ENCODE data around the gene PRAMEF1. TPM values are rescaled to one million over a fixed set of nuclear protein-coding genes. Genes with fewer than 3 reads are reported as not detected.
A peak's percentile ranks its signal among the peaks of the same experiment; 100 is the strongest.
"Not testable (repeated sequence)": the region's sequence is repeated elsewhere in the genome, so short reads cannot be mapped to it uniquely, and the experiment has no call there.

The PRAMEF1 gene, protein sequence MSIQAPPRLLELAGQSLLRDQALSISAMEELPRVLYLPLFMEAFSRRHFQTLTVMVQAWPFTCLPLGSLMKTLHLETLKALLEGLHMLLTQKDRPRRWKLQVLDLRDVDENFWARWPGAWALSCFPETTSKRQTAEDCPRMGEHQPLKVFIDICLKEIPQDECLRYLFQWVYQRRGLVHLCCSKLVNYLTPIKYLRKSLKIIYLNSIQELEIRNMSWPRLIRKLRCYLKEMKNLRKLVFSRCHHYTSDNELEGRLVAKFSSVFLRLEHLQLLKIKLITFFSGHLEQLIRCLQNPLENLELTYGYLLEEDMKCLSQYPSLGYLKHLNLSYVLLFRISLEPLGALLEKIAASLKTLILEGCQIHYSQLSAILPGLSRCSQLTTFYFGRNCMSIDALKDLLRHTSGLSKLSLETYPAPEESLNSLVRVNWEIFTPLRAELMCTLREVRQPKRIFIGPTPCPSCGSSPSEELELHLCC
- total RNA-seq, result not detected

DNA sequence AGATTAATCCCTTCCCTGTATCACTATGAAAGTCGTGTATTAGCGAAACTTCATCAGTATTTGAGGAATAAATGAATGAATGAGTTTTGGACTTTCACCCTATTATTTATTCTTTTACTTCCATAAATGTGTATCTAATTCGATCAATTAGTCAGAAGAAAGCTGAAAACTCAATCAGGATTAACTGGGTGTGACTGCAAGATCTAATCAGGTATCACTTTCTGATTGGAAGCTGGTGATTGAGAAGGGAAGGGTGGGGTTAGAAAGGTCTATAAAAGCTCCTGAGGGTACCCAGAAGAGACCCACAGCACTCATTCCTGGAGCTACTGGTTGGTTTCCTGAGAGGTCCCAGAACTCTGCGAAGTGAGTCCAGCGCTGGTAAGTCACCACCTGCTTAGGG is at the start of gene PRAMEF1:
TSS of gene PRAMEF1 (plus strand) at position 301 of the 400 bp plus-strand sequence. CDS start 1,831 bp downstream, outside the sequence.
- 66% methylated on average over 3 of the region's 5 CpGs for WGBS

DNA sequence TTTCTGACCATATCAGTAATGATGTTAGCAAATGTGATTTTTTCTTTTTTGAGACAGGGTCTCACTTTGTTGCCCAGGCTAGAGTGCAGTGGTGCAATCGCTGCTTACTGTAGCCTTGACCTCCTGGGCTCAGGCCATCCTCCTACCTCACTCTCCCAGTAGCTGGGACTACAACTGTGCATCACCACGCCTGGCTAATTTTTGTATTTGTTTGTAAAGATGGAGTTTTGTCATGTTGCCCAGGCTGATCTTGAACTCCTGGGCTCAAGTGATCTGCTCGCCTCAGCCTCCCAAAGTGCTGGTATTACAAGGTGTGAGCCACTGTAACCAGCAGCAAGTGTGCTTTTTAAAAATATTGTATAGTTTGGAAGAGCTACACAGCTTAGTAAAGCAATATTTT is 49.3 kb upstream of the PRAMEF1 start:
- Histone ChIP-seq H3K9me3 (peaks cover 0 to under 1% (median under 1%) of the 10 kb centered on the region in 4 donors), H3K27me3 (peaks cover 0 to 4% (median 0%) of the 10 kb centered on the region in 4 donors), H3K4me3 (no peak overlapping the region), H3K4me1 (peaks cover 0 to 6% (median 0%) of the 10 kb centered on the region in 4 donors), H3K36me3 (no peaks in the 10 kb centered on the region), H3K27ac (replicated peaks in 1 of 4) (no peak overlapping the region)
- TF ChIP-seq, protein P1, sequence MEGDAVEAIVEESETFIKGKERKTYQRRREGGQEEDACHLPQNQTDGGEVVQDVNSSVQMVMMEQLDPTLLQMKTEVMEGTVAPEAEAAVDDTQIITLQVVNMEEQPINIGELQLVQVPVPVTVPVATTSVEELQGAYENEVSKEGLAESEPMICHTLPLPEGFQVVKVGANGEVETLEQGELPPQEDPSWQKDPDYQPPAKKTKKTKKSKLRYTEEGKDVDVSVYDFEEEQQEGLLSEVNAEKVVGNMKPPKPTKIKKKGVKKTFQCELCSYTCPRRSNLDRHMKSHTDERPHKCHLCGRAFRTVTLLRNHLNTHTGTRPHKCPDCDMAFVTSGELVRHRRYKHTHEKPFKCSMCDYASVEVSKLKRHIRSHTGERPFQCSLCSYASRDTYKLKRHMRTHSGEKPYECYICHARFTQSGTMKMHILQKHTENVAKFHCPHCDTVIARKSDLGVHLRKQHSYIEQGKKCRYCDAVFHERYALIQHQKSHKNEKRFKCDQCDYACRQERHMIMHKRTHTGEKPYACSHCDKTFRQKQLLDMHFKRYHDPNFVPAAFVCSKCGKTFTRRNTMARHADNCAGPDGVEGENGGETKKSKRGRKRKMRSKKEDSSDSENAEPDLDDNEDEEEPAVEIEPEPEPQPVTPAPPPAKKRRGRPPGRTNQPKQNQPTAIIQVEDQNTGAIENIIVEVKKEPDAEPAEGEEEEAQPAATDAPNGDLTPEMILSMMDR (IDR thresholded peaks at IDR 0.05), result no peak
- TF ChIP-seq POLR2AphosphoS5 (IDR thresholded peaks at IDR 0.05) (no peak), POLR2A (IDR thresholded peaks at IDR 0.05; ENCODE audit: low read depth) (no peak), EP300 (IDR thresholded peaks at IDR 0.05) (no peak)
- 69% methylated on average over 3 of the region's 3 CpGs for WGBS
- intact Hi-C loops (cut with DNase I), result no loop called here
- DNase-seq (ENCODE audit: extremely low spot score), result peak; percentile 50

More for the DNA sequence above, at the start of gene PRAMEF1:
- H3K4me1 ChIP-seq; DNase-seq (ENCODE audit: extremely low spot score); H3K9me3 ChIP-seq; intact Hi-C loops (cut with DNase I); H3K4me3 ChIP-seq; H3K27me3 ChIP-seq; H3K36me3 ChIP-seq; H3K27ac ChIP-seq (replicated peaks in 1 of 4): not testable (repeated sequence)

DNA sequence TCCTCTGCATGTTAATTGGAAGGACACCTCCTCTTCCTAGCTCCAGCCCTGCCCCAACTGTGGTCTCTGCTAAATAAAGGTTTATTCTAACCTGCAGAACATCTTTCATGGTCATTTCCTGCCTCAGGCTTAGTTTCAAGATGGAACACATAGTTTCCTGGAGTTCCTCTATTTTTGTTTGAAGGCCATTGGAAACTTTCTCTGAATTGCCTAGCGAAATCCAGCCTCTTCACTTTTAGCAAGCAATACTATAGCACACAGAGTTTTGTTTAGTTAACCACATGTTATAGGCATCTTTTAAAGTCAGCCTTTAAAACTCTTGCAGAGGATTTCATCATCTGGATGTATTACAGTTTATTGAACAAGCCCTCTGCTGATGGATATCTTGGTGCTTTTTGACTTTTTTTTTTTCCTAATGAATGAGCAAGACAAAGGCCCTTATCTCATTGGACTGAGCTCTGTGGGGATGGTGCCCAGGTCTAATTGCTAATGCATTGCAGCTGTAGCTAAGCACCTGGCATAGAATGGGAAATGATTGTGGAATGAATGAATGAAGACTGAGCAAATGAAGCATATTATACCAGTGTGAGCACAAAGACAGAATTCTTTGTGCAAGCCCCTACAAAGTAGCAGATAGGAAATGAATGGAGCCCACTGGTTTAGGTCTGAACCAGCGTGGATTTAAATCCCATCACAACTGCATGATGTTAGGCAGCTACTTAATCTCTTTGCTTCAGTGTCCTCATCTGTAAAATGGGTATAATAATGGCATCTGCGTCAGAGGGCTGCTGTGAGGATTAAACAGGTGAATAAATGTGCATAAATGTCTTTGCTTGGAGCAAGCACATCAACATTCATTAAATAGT is 45.8 kb upstream of the PRAMEF1 start:
- 68% methylated on average over 3 of the region's 3 CpGs for WGBS
- peaks cover 0 to 3% (median 0%) of the 10 kb centered on the region in 4 donors for H3K27me3 ChIP-seq
- peak; percentile 21 for DNase-seq (ENCODE audit: extremely low spot score)
- intact Hi-C loops (cut with DNase I), result no loop called here
- H3K36me3 ChIP-seq, result no peaks in the 10 kb centered on the region
- H3K4me1 ChIP-seq, result peaks cover 0 to 6% (median 0%) of the 10 kb centered on the region in 4 donors
- H3K27ac ChIP-seq (replicated peaks in 1 of 4), result no peak overlapping the region
- H3K9me3 ChIP-seq, result peaks cover 0 to 20% (median 12%) of the 10 kb centered on the region in 4 donors
- no peak overlapping the region for H3K4me3 ChIP-seq
- TF ChIP-seq, protein P1 (IDR thresholded peaks at IDR 0.05), result no peak
- TF ChIP-seq POLR2A (IDR thresholded peaks at IDR 0.05; ENCODE audit: low read depth) (no peak), EP300 (IDR thresholded peaks at IDR 0.05) (no peak), POLR2AphosphoS5 (IDR thresholded peaks at IDR 0.05) (no peak)

DNA sequence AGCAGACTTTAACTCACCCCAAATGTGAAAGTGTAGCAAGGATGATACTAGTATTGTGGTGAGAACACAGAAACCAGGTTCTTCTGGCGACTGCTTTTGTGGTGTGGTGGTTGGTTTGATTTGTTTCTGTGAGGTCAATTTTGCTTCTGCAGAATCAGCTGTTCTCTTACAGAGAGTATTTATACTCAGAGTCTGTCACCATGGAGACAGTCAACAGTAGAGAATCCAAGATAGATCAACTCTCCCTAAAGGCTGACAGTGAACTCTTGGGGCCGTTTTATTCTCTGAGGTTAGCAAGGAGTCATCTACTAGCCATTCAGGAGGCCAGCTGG is 45.2 kb upstream of the PRAMEF1 start, which contains the start of gene CFAP107:
TSS of gene CFAP107 (plus strand) at position 209 of the 332 bp plus-strand sequence. CDS start 231 bp downstream, outside the sequence.
- Histone ChIP-seq H3K27me3 (peaks cover 0 to 3% (median 0%) of the 10 kb centered on the region in 4 donors), H3K4me3 (no peak within 1 kb of the TSS), H3K27ac (replicated peaks in 1 of 4) (no peak within 1 kb of the TSS), H3K36me3 (no peaks in the 10 kb centered on the region), H3K4me1 (peaks cover 0 to 6% (median 0%) of the 10 kb centered on the region in 4 donors), H3K9me3 (peaks cover 0 to 20% (median 12%) of the 10 kb centered on the region in 4 donors)
- intact Hi-C loops (cut with DNase I), result no loop called here
- TF ChIP-seq, protein P1 (IDR thresholded peaks at IDR 0.05), result no peak
- TF ChIP-seq POLR2AphosphoS5 (IDR thresholded peaks at IDR 0.05) (no peak), POLR2A (IDR thresholded peaks at IDR 0.05; ENCODE audit: low read depth) (no peak), EP300 (IDR thresholded peaks at IDR 0.05) (no peak)
- 13% methylated on average over 2 of the region's 2 CpGs for WGBS
- peak; percentile 31 for DNase-seq (ENCODE audit: extremely low spot score)

Measured in esophagus muscularis mucosa (tissue), 4 donors.